Skin of body (tissue), 2 donors: ENCODE results near the gene NDUFA3. TPM values are rescaled to one million over a fixed set of nuclear protein-coding genes. Genes with fewer than 3 reads are reported as not detected.

ENCODE experiments used
- DNase-seq: peaks from one replicate; lab custom pipeline; 2025; lab: John Stamatoyannopoulos, UW
- total RNA-seq: library from RNA; depleted of rRNA; stranded (reverse); fragments of >200 nt; gene quantifications from one replicate; pipeline ENCODE4 v1.2.3, GENCODE V29; 2014

NDUFA3 gene
- total RNA-seq, 1 donor from 2014 or later = 6.8 TPM

GRCh38 chr19:54137699-54138488 lies 35.2 kb downstream of the NDUFA3 start, which contains the start of gene CNOT3:
Gene CNOT3, plus strand, starts transcription at chr19:54137762. Its CDS starts 5,217 bp downstream, at chr19:54142979.
- DNase-seq = no peak

- no peak for DNase-seq
These were observed 36.0 kb downstream of the NDUFA3 start for GRCh38 chr19:54138489-54139256.

- DNase-seq = peak; percentile 85
These were observed 38.7 kb downstream of the NDUFA3 start for GRCh38 chr19:54141356-54141755.

GRCh38 chr19:54142166-54142780 lies 39.6 kb downstream of the NDUFA3 start:
- no peak for DNase-seq

- DNase-seq = no peak
These were observed 43.0 kb downstream of the NDUFA3 start for GRCh38 chr19:54145541-54146158.

- no peak for DNase-seq
These were observed 45.0 kb downstream of the NDUFA3 start for GRCh38 chr19:54147676-54148075.

GRCh38 chr19:54148158-54148557 lies 45.5 kb downstream of the NDUFA3 start:
- DNase-seq = no peak

- no peak for DNase-seq
These were observed 46.6 kb downstream of the NDUFA3 start for GRCh38 chr19:54149021-54149812.

- DNase-seq = no peak
These were observed 48.8 kb downstream of the NDUFA3 start for GRCh38 chr19:54151362-54152035.

- no peak for DNase-seq
These were observed 49.6 kb downstream of the NDUFA3 start for GRCh38 chr19:54152267-54152666.

- no peak for DNase-seq
These were observed 50.3 kb downstream of the NDUFA3 start for GRCh38 chr19:54152878-54153524.

GRCh38 chr19:54153731-54154326 lies 51.2 kb downstream of the NDUFA3 start:
- no peak for DNase-seq

GRCh38 chr19:54154603-54155345 lies 52.1 kb downstream of the NDUFA3 start:
- DNase-seq = no peak

GRCh38 chr19:54155694-54156093 lies 53.0 kb downstream of the NDUFA3 start:
- no peak for DNase-seq

- no peak for DNase-seq
These were observed 53.8 kb downstream of the NDUFA3 start for GRCh38 chr19:54156490-54156889.

GRCh38 chr19:54156953-54157352 lies 54.3 kb downstream of the NDUFA3 start:
- no peak for DNase-seq
